NK-92 treated with Interleukin-12 subunit alpha and Interleukin-12 subunit beta, amount 100 ng/mL, for 24 hours (cell line): ENCODE measurements around the gene CHSY1.

Experiments used
- DNase-seq: peaks from one replicate; lab custom pipeline; 2025; lab: John Stamatoyannopoulos, UW

CHSY1 gene

DNA sequence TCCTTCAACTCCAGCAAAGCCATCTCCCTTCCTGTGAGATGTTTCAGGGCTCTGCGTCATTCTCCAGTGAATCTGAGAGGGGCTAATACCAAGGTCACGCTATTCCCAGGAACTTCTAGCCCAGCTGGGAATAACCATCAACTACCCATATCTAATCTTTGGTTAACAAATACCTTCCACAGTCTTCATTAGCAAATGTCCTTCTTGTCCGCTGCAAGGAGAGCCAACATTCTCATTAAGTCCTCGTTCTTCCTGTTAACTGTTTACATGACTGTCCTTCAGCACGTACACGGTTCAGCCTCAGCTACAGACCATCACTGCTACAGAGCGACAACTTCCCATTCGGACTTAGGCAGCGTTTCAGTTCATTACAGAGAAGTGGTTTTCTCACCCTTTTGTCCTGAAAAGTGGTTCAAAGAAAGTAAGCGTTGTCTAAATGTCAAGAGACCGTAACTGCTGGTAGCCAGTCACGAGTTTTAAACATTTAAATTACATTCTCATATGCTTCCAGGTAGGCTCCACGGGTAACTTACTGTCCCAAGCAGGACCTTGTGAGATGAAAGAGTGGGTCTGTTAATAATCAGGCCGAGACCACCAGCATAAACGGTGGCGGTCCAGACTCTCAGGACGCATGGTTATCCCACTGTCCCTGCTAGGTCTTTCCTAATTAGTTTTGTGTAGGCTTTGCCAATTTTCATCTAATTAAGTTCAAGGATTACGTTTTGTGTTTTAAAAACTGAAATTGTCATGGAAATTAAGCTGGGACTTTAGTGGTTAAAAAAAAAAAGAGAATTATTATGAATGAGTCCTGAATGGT lies 63.8 kb downstream of the CHSY1 start:
- no peak for DNase-seq

DNA sequence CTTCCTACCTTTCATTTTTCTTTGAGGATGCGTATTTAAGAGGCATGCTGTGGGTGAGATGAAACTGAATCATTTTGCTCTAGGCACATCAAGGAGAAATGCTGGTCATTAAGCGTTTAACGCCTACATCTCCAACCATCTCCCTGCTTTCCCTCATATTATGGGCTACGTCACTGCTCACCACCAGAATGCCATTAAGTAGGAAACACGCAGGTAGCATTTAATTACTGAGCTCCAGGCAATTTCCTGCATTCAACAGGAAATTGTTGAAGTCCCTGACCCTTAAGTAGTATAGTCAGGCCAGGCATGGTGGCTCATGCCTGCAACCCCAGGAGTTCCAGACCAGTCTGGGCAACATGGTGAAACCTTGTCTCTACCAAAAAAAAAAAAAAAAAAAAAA lies 66.1 kb downstream of the CHSY1 start:
- no peak for DNase-seq

DNA sequence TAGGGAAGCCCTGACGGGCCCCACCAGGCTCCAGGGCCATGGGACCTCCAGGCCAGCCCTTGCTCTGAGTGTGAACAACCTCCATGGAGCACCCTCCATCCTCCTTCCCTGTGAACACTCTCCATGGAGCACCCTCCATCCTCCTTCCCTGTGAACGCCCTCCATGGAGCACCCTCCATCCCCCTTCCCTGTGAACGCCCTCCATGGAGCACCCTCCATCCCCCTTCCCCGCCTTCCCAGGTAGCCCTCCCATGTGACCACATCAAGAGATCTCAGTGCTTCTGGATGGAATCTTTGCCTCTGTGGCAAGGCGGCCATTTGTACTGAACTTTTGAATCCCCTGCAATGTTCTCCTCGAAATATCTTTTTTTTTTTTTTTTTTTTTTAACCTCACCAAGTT lies 66.5 kb downstream of the CHSY1 start:
- DNase-seq: no peak

DNA sequence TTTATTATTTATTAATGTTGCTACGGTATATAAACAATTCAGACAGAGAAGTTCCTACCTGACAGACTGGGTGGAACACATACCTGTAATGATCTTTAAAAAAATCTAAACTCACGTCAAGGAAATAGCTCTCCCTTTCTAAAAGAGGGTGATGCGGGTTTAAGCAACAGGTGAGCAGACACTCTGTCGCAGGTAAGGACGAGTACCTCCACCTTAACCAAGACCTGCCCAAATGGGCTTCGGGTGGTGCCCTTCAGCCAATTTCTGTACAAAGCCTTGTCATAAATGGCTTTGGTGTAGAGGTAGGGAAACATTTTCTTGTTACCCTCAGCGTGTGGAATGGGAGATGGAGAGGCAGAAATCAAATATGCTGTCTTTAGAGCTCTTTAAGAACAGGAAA lies 67.0 kb downstream of the CHSY1 start:
- DNase-seq: no peak

DNA sequence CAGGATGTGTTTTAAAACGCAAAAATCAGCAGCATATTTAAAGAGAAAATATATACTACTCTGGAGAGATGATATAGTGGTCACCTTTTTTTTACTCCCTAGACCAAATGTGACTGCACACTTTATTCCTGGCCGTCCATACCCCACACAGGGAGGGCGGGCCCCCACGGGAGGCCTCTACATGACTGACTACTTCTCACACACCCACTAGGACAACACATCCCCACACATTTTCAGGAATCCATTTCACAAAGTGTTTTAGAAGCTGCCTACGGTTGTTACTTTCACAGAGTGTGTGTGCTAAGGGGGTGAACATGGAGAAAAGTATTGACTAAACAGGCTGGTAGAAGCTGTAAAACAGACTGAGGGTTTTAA lies 67.9 kb downstream of the CHSY1 start:
- DNase-seq: no peak

DNA sequence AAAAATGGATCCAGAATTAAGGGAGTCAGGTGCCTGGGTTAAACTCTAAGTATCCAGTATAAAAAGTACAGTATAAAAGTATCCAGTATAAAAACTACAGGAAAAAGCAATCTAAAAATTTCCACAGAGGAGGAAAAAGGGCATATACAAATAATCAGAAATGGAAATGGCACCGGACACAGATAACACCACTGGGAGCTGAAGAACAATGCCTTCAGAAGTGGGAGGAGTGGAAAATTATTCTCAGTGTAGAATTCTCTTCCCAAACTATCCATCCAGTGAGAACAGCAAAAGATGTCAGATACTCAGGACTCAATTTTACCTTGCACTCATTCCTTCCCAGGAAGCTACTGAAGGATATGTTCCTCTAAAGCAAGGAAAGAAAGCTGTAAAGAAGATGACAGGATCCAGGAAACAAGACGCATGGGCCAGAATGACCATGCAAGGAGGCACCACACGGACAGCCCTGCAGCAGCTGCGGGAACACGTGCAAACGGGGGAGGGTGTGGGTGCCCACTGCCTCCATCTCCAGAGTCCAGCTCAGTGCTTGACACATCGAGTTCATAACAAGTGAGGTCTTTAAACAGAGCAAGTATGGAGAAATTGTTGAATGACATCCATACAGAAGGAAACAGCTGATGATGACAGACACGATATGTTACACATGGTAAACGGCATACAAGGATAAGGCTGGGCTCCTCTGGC lies 68.5 kb downstream of the CHSY1 start:
- no peak for DNase-seq

DNA sequence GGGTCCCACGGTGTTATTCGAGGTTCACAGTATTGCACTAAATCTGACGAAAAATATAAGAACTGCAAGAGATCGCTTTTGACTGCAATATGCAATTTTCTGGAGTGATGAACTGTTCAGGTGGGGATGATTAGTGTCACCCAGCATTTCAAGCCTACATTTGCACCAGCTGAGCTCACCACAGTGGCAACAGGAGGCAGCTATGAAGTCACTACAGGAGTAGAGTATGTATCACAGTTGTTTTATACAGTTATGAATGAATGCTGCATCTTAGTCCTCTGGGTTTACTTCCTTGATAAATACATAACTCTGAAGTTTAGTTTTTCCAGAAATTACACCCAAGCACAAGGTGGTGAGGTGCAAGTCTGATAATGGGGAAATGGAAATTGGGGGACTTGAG lies 69.6 kb downstream of the CHSY1 start:
- no peak for DNase-seq

DNA sequence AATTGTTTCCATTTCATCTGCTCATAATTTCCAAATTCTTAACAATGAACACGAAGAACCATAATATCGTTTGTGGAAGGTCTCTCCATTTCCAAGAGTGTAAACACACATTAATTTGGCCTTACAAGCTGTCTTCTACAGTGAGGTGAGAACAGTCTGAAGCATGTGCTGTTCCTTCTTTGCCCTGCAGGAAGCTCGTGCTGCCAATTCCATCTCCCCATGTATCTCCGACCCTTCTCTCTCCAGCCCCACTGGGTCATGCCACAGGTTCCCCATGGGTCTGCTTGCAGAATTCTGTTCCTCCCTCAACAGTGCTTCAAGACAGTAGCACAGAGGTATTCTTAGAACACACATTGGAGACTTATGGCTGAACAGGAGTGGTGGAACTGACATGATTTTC lies 70.5 kb downstream of the CHSY1 start:
- DNase-seq: no peak

DNA sequence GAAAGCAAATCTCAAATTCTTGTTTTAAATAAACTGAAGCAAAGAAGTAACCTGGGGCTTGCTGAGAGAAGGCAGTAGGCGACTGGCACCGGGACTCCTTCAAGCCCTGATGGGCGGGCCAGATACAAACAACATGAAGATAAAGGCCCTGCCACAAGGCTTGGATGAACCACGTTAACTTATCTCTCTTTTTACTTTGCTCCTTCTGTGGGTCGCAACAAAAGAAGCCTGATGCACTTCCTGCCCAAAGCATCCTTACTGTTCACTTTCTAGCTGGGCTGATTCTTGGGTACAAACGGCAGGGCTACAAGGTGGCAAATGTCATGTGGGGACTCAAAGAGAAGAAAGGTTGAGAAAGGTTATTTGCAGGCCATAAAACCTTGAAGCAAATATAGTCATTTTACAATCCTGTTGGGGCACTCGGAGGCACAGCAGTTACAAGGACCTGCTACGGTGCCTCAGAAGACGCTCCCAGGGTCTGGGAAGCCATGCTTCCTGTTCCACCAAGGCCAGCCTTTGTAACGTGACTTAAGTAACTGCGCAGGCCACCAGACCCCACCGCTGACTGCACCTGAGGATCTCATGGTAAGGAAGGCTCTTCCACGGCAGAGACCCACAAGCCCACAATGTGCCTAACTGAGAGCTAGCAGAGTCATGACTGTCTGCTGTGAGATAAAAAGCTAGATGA lies 71.1 kb downstream of the CHSY1 start:
- DNase-seq: no peak

DNA sequence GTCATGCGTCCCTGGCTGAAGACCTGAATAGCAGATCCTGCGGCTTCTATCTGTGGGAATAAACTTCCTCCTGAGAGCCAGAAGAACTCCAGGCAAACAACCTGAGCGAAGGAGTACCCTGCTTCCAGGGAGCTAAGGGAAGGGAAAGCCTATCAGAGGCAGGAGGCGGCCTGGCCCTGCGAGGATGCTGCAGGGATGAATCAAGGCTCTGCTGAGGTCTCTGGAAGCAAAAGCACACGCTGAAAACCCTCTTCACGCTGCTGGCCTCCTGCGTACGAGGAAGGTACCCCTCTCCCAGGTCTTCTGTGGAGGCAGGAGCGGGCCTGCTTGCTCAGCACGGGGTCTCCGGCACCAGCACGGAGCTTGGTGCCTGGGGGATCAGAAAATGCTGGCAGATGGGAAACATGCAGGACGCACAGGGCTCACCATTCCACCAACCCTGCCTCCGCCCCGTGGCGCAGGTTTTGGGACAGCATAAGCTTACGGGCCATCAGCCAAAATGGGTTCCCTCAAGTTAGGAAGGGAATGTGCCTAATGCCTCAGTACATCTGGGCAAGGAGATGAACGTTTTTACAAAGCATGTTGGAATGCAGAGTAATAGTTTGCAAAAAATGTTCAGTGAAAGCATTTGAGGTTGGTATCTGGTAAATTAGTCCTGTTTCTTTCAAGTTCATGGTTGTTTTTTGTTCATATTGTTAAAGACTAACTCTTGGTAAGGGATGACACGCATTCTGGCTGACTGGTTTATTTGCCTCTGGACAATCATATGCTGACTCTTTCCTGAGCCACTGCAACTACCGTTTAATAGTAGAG lies 72.3 kb downstream of the CHSY1 start:
- DNase-seq: no peak

DNA sequence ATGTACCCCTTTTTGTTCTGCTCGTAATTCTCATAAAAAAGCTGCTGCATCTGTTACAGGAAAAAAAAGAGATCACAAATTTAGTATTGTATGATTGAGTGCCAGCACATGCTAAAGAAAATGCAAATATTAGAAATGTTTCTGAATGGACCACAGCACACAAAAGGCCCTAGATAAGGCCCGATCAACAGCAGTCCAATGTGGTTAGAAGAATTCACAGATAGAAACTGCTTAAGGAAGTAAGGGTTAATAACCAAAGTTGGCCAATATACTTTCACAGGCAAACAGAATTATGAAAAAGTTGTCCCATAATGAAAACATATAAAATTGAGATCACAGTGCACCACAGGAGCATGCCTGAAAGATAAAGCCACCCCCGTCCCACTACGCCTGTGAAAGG lies 72.9 kb downstream of the CHSY1 start:
- no peak for DNase-seq

DNA sequence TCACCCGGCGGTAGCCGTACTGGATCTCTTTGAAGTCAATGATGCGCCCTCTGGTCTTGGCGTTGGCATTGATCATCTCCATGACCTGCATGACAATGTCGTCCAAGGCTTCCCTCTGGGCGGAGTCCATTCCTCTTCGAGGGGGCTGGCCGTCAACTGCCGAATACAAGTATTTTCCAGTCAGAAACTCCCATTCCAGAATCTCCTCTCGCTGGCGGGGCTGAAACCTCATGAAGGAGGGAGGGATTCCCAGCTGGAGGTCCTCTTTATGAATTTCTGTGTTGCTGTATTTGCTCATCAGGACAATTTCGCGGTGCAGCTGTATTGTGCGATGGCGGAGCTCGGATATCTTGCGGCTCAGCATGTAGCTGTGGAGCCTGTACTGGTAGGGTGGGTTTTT lies 73.4 kb downstream of the CHSY1 start:
- no peak for DNase-seq

DNA sequence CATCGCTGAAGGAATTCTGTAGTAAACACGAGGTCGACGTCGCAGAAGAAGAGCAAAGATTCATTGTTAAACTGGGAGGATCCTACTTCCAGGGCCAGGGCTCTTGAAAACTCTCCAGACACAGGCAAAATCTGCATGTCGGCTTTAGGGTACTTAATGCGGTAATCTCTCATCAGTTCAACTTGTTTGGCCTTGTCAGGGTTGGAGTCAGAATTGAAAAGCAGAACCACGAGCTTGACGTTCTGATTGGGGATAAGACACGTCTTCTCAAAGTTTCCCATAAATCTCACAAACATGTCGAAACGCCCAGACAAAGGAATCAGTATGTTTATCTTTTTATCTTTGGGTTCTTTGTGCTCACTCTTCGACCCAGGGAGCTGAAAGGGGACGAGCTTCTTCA lies 74.0 kb downstream of the CHSY1 start:
- DNase-seq: no peak

DNA sequence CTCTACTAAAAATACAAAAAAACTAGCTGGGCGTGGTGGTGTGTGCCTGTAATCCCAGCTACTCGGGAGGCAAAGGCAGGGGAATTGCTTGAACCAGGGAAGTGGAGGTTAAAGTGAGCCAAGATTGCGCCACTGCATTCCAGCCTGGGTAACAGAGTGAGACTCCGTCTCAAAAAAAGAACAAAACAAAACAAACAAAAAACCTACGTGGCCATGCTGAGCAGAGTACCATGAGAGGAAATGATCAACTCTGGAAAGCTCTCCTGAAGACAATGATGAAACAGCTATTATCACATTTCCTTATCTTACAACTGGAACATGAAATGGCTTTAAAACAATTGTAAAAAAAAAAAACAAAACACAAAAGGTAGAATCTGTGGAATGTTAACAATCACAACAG lies 75.2 kb downstream of the CHSY1 start:
- DNase-seq: no peak

DNA sequence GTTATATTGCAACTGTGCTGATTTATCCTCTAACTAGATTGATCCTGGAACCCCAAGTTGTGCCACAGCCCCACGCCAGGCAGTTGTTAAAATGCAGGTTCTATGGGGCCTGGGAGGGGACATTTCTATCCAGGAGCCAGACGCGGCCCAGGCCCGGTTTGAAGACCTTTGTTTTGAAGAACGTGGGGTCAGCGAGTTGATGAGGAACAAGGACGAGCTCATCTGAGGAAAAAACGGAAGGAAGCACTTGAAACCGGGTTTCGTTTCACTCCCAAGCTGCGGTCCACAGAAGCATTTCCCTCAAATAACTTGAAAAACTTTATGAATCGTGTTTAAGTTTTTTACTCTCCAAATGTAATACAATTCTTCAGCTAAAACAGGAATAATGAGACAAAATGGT lies 76.4 kb downstream of the CHSY1 start:
- DNase-seq: no peak

DNA sequence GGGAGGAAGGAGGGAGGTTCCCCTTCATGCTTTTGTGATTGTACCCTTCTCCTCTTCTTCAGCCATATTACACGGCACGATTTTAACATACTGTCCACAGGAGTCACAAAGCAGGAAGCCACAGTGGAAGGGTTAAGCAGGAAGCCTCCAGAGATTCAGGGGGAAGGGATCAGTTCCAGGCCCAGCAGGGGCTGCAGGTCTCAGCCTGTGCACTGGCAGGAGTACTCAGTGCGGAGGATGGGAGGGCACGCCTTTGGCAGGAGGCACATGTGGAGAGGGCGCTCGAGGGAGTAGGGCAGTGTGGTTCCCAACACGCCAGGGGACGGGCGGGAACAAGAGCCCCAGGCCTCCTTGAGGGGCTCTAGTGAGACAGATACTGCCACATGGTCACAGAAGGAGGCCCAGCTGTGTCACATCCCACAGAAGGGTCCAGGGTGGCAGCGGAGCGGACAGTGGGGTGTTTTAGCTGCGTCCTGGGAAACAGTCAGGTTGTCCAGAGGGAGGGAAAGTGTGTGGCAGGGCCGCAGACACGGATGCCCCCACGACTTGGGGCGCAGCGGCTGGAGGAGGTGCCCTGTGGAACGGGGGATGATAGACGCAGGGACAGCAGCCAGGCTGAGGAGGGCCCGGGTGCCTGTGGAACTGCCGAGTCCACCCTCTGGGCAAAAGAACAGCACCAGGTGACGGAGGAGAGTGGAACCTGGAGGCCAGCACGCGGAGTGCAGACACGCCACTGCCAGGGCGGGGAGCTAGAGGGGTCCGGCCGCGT lies 77.5 kb downstream of the CHSY1 start:
- no peak for DNase-seq

DNA sequence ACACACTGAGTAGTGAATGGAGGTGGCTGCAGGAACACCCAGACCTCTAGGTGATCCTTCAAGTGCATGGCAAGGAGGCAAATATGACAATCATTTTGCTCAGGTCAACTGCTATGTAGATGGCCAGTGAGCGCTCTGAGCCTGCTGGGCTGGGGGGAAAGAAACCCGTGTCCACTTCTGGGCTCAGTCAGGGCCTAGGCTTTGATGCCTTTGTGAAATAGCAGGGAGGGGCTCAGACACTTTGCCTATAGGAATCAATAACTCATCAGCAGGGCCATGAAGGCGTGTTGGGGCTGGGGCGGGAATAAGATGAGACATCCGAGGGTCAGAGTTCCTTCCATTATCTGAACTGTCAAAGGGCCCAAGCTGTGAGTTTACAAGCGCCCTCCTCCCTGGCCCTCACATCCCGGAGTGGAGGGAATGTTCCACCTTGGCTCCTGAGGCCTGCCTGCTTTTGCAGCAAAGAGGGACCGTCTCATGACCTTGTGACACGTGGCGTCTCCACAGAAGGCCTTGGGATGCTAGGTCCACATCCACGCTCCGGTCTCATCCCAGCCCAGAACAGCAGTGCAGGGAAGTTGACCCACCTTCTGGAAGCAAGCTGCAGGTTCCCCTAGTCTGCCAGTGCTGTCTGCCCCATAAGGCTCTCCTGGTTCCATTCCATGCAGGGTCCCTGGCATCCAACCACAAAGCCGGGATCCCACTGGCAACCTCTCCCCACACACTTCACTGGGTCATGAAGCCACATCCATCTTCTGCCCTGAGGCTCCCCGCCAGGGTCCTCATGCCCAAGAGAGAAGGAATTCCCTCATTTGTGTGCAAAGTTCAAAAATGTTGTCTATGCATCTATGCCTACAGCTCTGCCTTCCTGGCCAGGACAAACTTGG lies 78.4 kb downstream of the CHSY1 start:
- no peak for DNase-seq

DNA sequence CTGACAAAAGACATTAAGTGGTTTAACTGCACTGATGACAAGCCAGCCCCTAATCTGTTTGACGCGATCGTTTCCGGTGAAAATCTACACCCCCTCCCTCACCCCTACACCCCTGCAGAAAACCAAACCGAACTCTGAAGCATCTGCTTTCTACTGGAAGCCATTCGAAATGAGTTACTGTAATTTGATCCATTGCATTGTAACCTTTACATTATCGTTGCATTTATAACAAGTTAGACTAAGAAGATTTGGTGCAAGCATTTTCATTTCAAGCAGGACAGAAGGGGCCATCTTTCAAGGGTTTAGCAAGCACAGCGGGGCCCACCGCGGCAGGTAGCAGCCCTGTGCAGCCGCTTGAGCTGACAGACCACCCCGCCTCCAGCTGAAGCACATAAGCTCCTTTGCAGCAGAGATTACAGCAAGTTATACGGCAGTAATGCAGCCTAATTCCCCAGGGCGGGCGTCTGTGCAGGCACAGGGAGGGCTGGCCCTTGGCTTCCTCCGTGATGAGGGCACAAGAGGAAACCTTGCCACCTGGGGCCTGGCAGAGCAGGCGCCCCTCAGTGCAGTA lies 79.3 kb downstream of the CHSY1 start:
- no peak for DNase-seq

DNA sequence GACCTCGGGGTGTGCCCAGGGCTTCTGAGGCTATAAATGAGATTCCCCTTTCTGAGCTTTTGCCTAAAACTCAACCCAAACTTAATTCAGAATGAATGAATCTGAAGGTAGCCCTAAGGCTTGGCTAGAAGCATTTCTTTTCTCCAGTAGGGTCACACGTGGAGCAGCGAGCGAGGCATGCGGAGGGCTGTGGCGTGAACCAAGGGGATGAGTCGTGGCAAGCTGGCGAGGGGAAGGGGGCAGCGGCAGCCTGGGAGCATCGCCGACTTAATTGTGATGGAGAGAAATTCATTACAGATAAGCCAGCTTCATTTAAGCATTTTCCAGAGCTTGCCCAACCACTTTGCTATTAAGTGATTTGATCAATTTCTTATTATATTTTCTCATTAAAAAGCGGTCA lies 79.9 kb downstream of the CHSY1 start:
- DNase-seq: no peak
